ENCODE results near the gene MYO5B.

MYO5B gene

GRCh38 chr18:50008306-50008705 lies 186.6 kb downstream of the MYO5B start:
- TF ChIP-seq EZH2phosphoT487 (IDR thresholded peaks at IDR 0.05; ENCODE audit: borderline replicate concordance, low read length): no peak
- TF ChIP-seq, protein P1, sequence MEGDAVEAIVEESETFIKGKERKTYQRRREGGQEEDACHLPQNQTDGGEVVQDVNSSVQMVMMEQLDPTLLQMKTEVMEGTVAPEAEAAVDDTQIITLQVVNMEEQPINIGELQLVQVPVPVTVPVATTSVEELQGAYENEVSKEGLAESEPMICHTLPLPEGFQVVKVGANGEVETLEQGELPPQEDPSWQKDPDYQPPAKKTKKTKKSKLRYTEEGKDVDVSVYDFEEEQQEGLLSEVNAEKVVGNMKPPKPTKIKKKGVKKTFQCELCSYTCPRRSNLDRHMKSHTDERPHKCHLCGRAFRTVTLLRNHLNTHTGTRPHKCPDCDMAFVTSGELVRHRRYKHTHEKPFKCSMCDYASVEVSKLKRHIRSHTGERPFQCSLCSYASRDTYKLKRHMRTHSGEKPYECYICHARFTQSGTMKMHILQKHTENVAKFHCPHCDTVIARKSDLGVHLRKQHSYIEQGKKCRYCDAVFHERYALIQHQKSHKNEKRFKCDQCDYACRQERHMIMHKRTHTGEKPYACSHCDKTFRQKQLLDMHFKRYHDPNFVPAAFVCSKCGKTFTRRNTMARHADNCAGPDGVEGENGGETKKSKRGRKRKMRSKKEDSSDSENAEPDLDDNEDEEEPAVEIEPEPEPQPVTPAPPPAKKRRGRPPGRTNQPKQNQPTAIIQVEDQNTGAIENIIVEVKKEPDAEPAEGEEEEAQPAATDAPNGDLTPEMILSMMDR (IDR thresholded peaks at IDR 0.05; ENCODE audit: low read depth, low read length, poor library complexity, severe bottlenecking): no peak
- Histone ChIP-seq H3K36me3 (ENCODE audit: control insufficient read depth, low read length) (no peaks in the 10 kb centered on the region), H3K4me1 (ENCODE audit: control insufficient read depth, low read length) (no peaks in the 10 kb centered on the region), H3K27ac (ENCODE audit: low read depth, low read length) (no peak overlapping the region), H3F3A (ENCODE audit: control insufficient read depth, insufficient read depth) (no peaks in the 10 kb centered on the region), H3K27me3 (ENCODE audit: control insufficient read depth, low read length) (peaks cover 8% of the 10 kb centered on the region; the same call in 1 of the 2 replicates), H3K4me2 (ENCODE audit: low read length) (no peak overlapping the region), H4K20me1 (ENCODE audit: control insufficient read depth, insufficient read depth, low read depth, low read length) (no peaks in the 10 kb centered on the region), H3K4me3 (ENCODE audit: low read length) (no peak overlapping the region), H3K9me3 (ENCODE audit: control insufficient read depth, insufficient read depth, low read length) (no peaks in the 10 kb centered on the region), H3K9me2 (replicated peaks; ENCODE audit: control insufficient read depth, low read length) (no peaks in the 10 kb centered on the region), H3K79me2 (ENCODE audit: control insufficient read depth, low read length) (no peaks in the 10 kb centered on the region)

- H3K9me2 ChIP-seq (replicated peaks; ENCODE audit: control insufficient read depth, low read length): no peaks in the 10 kb centered on the region
- H3K4me1 ChIP-seq (ENCODE audit: control insufficient read depth, low read length): no peaks in the 10 kb centered on the region
Observed at GRCh38 chr18:50006470-50007046, 188.4 kb downstream of the MYO5B start.

DNA sequence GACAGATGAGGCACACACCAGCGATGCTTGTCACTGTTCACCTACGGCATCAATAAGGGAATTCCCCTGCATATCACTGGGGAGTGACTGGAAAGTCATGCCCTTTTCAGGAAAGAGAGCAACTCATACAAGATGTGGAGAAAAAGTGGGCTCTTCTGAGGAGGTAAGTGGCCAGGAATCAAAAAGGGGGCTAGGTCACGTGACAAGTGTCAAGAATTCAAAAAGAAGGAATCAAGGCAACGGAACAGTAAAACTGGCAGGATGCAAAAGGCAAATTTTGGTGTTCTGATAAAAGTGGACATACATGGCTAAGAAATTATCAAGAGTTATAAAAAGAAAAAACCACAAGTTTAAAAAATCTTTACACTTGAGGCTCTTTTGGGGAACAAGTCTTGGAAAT lies 190.9 kb downstream of the MYO5B start:
- no peaks in the 10 kb centered on the region for H3F3A ChIP-seq (ENCODE audit: control insufficient read depth, insufficient read depth)
- no peaks in the 10 kb centered on the region for H3K9me3 ChIP-seq (ENCODE audit: control insufficient read depth, insufficient read depth, low read length)
- no peak for TF ChIP-seq EZH2phosphoT487 (IDR thresholded peaks at IDR 0.05; ENCODE audit: borderline replicate concordance, low read length)
- TF ChIP-seq, protein P1 (IDR thresholded peaks at IDR 0.05; ENCODE audit: low read depth, low read length, poor library complexity, severe bottlenecking): no peak

More at GRCh38 chr18:50006470-50007046, 188.4 kb downstream of the MYO5B start:
- Histone ChIP-seq H3K79me2 (ENCODE audit: control insufficient read depth, low read length) (no peaks in the 10 kb centered on the region), H3F3A (ENCODE audit: control insufficient read depth, insufficient read depth) (no peaks in the 10 kb centered on the region), H3K27ac (ENCODE audit: low read depth, low read length) (no peak overlapping the region), H3K4me2 (ENCODE audit: low read length) (no peak overlapping the region), H4K20me1 (ENCODE audit: control insufficient read depth, insufficient read depth, low read depth, low read length) (no peaks in the 10 kb centered on the region), H3K4me3 (ENCODE audit: low read length) (no peak overlapping the region), H3K9me3 (ENCODE audit: control insufficient read depth, insufficient read depth, low read length) (no peaks in the 10 kb centered on the region), H3K27me3 (ENCODE audit: control insufficient read depth, low read length) (peaks cover 8% of the 10 kb centered on the region; the same call in 1 of the 2 replicates), H3K36me3 (ENCODE audit: control insufficient read depth, low read length) (no peaks in the 10 kb centered on the region)
- TF ChIP-seq, protein P1 (IDR thresholded peaks at IDR 0.05; ENCODE audit: low read depth, low read length, poor library complexity, severe bottlenecking): no peak
- TF ChIP-seq EZH2phosphoT487 (IDR thresholded peaks at IDR 0.05; ENCODE audit: borderline replicate concordance, low read length): no peak

More for the DNA sequence above, 190.9 kb downstream of the MYO5B start:
- Histone ChIP-seq H4K20me1 (ENCODE audit: control insufficient read depth, insufficient read depth, low read depth, low read length) (no peaks in the 10 kb centered on the region), H3K4me1 (ENCODE audit: control insufficient read depth, low read length) (no peaks in the 10 kb centered on the region), H3K27me3 (ENCODE audit: control insufficient read depth, low read length) (peaks cover 12% of the 10 kb centered on the region; the same call in 1 of the 2 replicates), H3K36me3 (ENCODE audit: control insufficient read depth, low read length) (no peaks in the 10 kb centered on the region), H3K79me2 (ENCODE audit: control insufficient read depth, low read length) (no peaks in the 10 kb centered on the region), H3K4me3 (ENCODE audit: low read length) (no peak overlapping the region), H3K9me2 (replicated peaks; ENCODE audit: control insufficient read depth, low read length) (no peaks in the 10 kb centered on the region), H3K4me2 (ENCODE audit: low read length) (no peak overlapping the region), H3K27ac (ENCODE audit: low read depth, low read length) (no peak overlapping the region)

Measured in DOHH2 (cell line).